HepG2 (cell line): ENCODE measurements around the gene CPNE1. TPM values are rescaled to one million over a fixed set of nuclear protein-coding genes. Genes with fewer than 3 reads are reported as not detected.

Experiments used
- CREM ChIP-seq, 2 experiments: sonication (generic) in 1 of 2; formaldehyde crosslinking in 1 of 2; IDR thresholded peaks; 2 replicates each; pipeline versions ENCODE4 v1.4.0 to v1.6.1; 2016 to 2020; ENCODE audit warnings: antibody characterized with exemption in 1 of 2, mild to moderate bottlenecking in 1 of 2, missing genetic modification reagents in 1 of 2
- CSRNP2 ChIP-seq: sonication (generic); formaldehyde crosslinking; conservative IDR thresholded peaks from 2 replicates; pipeline ENCODE4 v1.8.0; 2022; ENCODE audit warnings: low read depth, missing genetic modification reagents
- DBP ChIP-seq: sonication (generic); formaldehyde crosslinking; IDR thresholded peaks from 2 replicates; pipeline ENCODE4 v1.4.0; 2020; ENCODE audit warnings: missing genetic modification reagents; ENCODE audit errors: not compliant biosample characterization
- HOXA3 ChIP-seq: sonication (generic); formaldehyde crosslinking; IDR thresholded peaks from 2 replicates; pipeline ENCODE4 v1.5.0; 2020; ENCODE audit warnings: missing genetic modification reagents
- KAT8 ChIP-seq: IDR thresholded peaks from 2 replicates; pipeline ENCODE4 v1.6.1; 2016; ENCODE audit warnings: missing genetic modification reagents, missing compliant biosample characterization
- NFE2 ChIP-seq: sonication (generic); formaldehyde crosslinking; IDR thresholded peaks from 2 replicates; pipeline ENCODE4 v1.4.0; 2020; ENCODE audit warnings: missing genetic modification reagents
- SOX6 ChIP-seq, 2 experiments: fragments of 450-650 bp in 1 of 2; sonication (generic) in 1 of 2; formaldehyde crosslinking in 1 of 2; IDR thresholded peaks; 2 replicates each; pipeline versions ENCODE4 v1.4.0 to v1.6.1; 2017 to 2020; ENCODE audit warnings: antibody characterized with exemption in 1 of 2, mild to moderate bottlenecking in 1 of 2, missing genetic modification reagents in 1 of 2
- TERF1 ChIP-seq: sonication (generic); formaldehyde crosslinking; IDR thresholded peaks from 2 replicates; pipeline ENCODE4 v1.8.0; 2022; ENCODE audit warnings: mild to moderate bottlenecking, missing genetic modification reagents, moderate library complexity
- TFAP4 ChIP-seq: sonication (generic); IDR thresholded peaks from 2 replicates; pipeline ENCODE4 v1.6.1; 2016; ENCODE audit warnings: low read depth, borderline replicate concordance
- U2AF1 ChIP-seq: fragments of 200-400 bp; formaldehyde crosslinking; optimal IDR thresholded peaks from 2 replicates; pipeline ENCODE3; 2017; ENCODE audit warnings: mild to moderate bottlenecking, low read depth, low read length
- ZC3H13 ChIP-seq: sonication (generic); formaldehyde crosslinking; IDR thresholded peaks from 2 replicates; pipeline ENCODE4 v1.8.1; 2023; ENCODE audit warnings: mild to moderate bottlenecking, missing genetic modification reagents, moderate library complexity
- ZNF124 ChIP-seq: sonication (generic); formaldehyde crosslinking; IDR thresholded peaks from 2 replicates; pipeline ENCODE4 v1.4.0; 2020; ENCODE audit warnings: missing genetic modification reagents
- ZNF142 ChIP-seq: sonication (generic); formaldehyde crosslinking; IDR thresholded peaks from 2 replicates; pipeline ENCODE4 v1.4.0; 2020; ENCODE audit warnings: missing genetic modification reagents
- ZNF335 ChIP-seq: sonication (generic); formaldehyde crosslinking; IDR thresholded peaks from 2 replicates; pipeline ENCODE4 v1.4.0; 2020; ENCODE audit warnings: missing genetic modification reagents
- ZNF660 ChIP-seq: sonication (generic); formaldehyde crosslinking; IDR thresholded peaks from 2 replicates; pipeline ENCODE4 v1.5.1; 2020; ENCODE audit warnings: mild to moderate bottlenecking, low read depth, missing genetic modification reagents, borderline replicate concordance
- ZNF749 ChIP-seq: sonication (generic); formaldehyde crosslinking; IDR thresholded peaks from 2 replicates; pipeline ENCODE4 v1.8.0; 2022; ENCODE audit warnings: mild to moderate bottlenecking, missing genetic modification reagents, moderate library complexity, borderline replicate concordance
- ZNF839 ChIP-seq: sonication (generic); formaldehyde crosslinking; IDR thresholded peaks from 2 replicates; pipeline ENCODE4 v1.4.0; 2020; ENCODE audit warnings: missing genetic modification reagents, mild to moderate bottlenecking, borderline replicate concordance
- polyA plus RNA-seq, 8 experiments: library from polyadenylated mRNA; depleted of rRNA in 3 of 8; stranded (reverse) in 7 of 8; unstranded in 1 of 8; fragments of >200 nt; fragmentation: Illumina TruSeq in 4 of 8; extraction: Trizol in 4 of 8; gene quantifications; 2 replicates each; pipeline versions ENCODE4 v1.2.1 to v1.2.3, GENCODE V29; 2011 to 2016; ENCODE audit warnings: low read depth in 4 of 8, missing spikeins in 1 of 8, mixed read lengths in 1 of 8; ENCODE audit not compliant: insufficient read depth in 1 of 8
- total RNA-seq, 5 experiments: library from RNA; depleted of rRNA; stranded (reverse); fragments of >200 nt; fragmentation: Illumina TruSeq; extraction: Trizol; gene quantifications; 2 replicates each; pipeline ENCODE4 v1.2.3, GENCODE V29; 2016; ENCODE audit warnings: low read depth in 1 of 5

The CPNE1 gene
- total and polyA plus RNA-seq, 2 of the 13 experiments (the other 11 are each of a cell fraction or from before 2014, with no cell fraction given): 408 to 431 TPM

- no peak for TF ChIP-seq CREM (IDR thresholded peaks at IDR 0.05)
- no peak for TF ChIP-seq CREM (CRISPR knock-in tag; IDR thresholded peaks at IDR 0.05)
- no peak for TF ChIP-seq ZNF749 (CRISPR knock-in tag)
- peak; percentile 4 for TF ChIP-seq U2AF1
- TF ChIP-seq ZNF142 (CRISPR knock-in tag): peak; percentile 73; the same call in 1 of the 2 replicates
- no peak for TF ChIP-seq HOXA3 (CRISPR knock-in tag)
- no peak for TF ChIP-seq DBP
- no peak for TF ChIP-seq TERF1 (CRISPR knock-in tag)
- TF ChIP-seq NFE2 (CRISPR knock-in tag): no peak
- no peak for TF ChIP-seq ZNF839 (CRISPR knock-in tag)
- TF ChIP-seq CSRNP2 (CRISPR knock-in tag): no peak
- TF ChIP-seq ZNF335 (CRISPR knock-in tag): no peak
- no peak for TF ChIP-seq ZC3H13
- TF ChIP-seq SOX6 (IDR thresholded peaks at IDR 0.05): no peak
- TF ChIP-seq SOX6 (CRISPR knock-in tag; IDR thresholded peaks at IDR 0.05): no peak; the same call in 1 of the 2 replicates
- TF ChIP-seq ZNF124: no peak
- no peak for TF ChIP-seq ZNF660 (CRISPR knock-in tag)
- TF ChIP-seq TFAP4: no peak
- TF ChIP-seq KAT8 (CRISPR knock-in tag): no peak
These were observed 37.5 kb upstream of the CPNE1 start (continued) for GRCh38 chr20:35702051-35702823.
